GM19351 (cell line): ENCODE measurements around the gene HIVEP3.

Experiments
- ATAC-seq: cut with Tn5 transposase; IDR thresholded peaks from one replicate; pipeline ENCODE4 v1.9.1; 2021; ENCODE audit warnings: mild to moderate bottlenecking, moderate library complexity; ENCODE audit not compliant: unreplicated experiment

The HIVEP3 gene

DNA sequence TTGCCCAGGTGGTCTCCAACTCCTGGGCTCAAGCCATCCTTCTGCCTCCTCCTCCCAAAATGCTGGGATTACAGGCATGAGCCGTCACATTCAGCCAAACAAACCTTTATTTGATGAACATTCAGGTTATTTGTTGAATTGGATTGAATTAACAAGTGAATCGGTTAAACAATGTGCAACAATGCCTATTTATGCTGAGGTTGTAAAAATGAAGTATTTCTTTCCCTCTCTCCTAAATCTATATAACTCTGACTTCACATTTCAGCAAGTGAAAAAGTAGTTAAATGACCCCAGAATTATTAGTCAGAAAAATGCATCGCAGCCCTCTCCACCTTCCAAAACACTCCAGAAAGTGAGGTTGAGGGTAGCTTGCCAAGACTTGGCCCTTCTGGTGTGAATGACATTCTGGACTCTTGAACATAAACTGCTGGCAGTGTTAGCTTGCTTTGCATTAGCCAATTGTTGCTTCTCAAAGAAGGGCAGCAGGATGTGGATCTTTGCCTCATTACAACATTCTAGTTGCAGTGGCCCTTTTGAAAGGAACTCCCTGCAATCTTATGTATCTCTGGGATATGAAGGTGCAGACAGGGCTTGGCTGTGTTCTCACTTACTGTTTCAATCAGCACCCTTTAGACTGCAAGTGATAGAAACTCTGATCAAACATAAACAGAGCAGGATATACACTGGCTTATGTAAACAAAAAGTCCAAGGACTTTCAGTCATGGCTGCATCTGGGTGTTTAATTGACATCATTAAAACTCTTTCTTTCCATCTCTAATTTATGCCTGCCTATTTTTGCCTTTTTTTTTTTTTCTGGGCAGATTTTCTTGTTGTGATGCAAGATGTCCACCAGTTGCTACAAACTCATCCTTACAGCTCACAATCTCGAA lies 456.7 kb downstream of the HIVEP3 start:
- ATAC-seq, result no peak

DNA sequence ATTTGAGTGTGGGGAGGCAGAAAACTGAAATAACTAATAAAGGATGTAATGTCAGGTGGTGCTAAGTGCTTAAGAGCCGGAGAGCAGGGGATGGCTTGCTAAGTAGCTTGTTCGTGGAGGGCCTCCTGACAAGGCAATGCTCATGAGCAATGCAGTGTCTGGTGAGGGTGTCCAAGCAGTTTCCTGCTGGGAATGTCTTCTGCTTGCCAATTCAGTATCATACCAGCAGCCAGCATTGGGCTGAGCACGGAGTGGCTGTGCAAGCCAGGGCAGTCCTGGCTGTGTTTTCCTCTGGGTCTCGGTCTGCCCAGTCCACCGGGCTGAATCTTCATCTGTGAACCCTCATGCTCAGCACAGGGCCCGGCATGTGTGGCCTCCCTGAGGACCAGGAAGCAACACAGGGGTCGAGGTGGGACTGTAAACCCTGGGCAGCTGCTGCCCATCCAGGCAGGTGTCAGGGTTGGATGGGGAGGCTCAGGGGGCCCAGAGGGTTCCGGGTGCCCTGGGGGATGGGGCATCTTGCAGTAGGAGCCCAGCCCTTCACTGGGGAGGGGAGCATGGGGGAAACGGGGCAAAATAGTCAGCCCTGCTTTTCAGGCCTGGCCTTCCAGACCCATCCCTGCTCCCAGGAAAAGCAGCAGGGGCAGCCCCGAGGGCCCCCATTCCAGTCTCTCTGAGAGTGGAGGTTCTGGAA lies 461.7 kb downstream of the HIVEP3 start:
- no peak for ATAC-seq
